Tibial artery (tissue), 4 donors: ENCODE measurements around the gene CASP8AP2.

Experiments
- DNase-seq, 2 donors: peaks; one replicate each; pipeline ENCODE4 v3.0.0-alpha.2; 2019
- H3K27ac ChIP-seq, 2 donors: fragments of 200-600 bp; sonication (generic) in 1 of 2; 1 replicate in 1 of 2; 2 replicates in 1 of 2; pipeline ENCODE4 v1.5.1; 2018 to 2019; ENCODE audit warnings: mild to moderate bottlenecking in 1 of 2
- H3K27me3 ChIP-seq, 2 donors: fragments of 200-600 bp; sonication (generic) in 1 of 2; one replicate each; pipeline versions ENCODE4 v1.5.1 to v1.6.0; 2016 to 2019
- H3K36me3 ChIP-seq, 3 donors: fragments of 200-600 bp; sonication (generic) in 2 of 3; one replicate each; pipeline ENCODE4 v1.5.1; 2016 to 2019; ENCODE audit warnings: mild to moderate bottlenecking in 2 of 3
- H3K4me1 ChIP-seq, 4 donors: fragments of 200-600 bp; sonication (generic) in 2 of 4; 1 replicate in 3 of 4; 2 replicates in 1 of 4; pipeline ENCODE4 v1.5.1; 2016 to 2019
- H3K4me3 ChIP-seq, 2 donors: fragments of 200-600 bp; sonication (generic) in 1 of 2; 1 replicate in 1 of 2; 2 replicates in 1 of 2; pipeline ENCODE4 v1.5.1; 2018 to 2019; ENCODE audit warnings: mild to moderate bottlenecking in 2 of 2
- H3K9me3 ChIP-seq, 3 donors: fragments of 200-600 bp; sonication (generic) in 1 of 3; one replicate each; pipeline ENCODE4 v1.5.1; 2016 to 2019
- intact Hi-C: fragments of 100-400 bp; cut with DNase I; formaldehyde crosslinking; loops from one replicate; pipeline ENCODE4 v1.15.0; 2023; ENCODE audit warnings: low total_unique reads
- TF ChIP-seq, protein P1 (sequence below), 2 experiments: fragments of 200-600 bp in 1 of 2; fragments of 450-650 bp in 1 of 2; IDR thresholded peaks; one replicate each; pipeline ENCODE4 v1.5.1; 2017 to 2019; ENCODE audit warnings: antibody characterized with exemption in 2 of 2, mild to moderate bottlenecking in 1 of 2, moderate library complexity in 1 of 2

The CASP8AP2 gene

DNA sequence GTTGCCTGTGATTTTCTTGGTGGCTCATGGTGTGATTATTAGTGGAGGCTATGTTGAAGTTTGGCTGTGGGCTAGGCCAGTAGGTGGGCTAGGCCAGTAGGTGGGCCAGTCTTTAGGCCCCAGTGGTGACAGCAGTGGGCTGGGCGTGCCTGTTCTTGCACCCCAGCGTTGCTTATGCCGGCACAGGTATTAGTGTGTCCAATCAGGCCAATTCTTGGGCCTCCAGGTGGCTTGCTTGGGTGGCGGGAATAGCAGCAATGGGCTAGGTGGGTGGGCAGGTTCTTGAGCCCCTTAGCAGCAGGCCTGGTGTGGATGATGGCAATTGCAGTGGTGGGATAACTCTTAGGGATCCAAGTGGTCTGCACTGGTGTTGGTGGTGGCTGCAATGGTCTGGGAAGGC is 87.5 kb downstream of the CASP8AP2 start:
- Histone ChIP-seq H3K27me3 (peaks cover 0 to 3% of the 10 kb centered on the region in 2 donors), H3K36me3 (no peaks in the 10 kb centered on the region), H3K9me3 (peaks cover 0 to 21% (median 11%) of the 10 kb centered on the region in 3 donors), H3K4me3 (no peak overlapping the region), H3K27ac (no peak overlapping the region), H3K4me1 (no peaks in the 10 kb centered on the region)
- intact Hi-C loops: no loop called here
- TF ChIP-seq, protein P1, sequence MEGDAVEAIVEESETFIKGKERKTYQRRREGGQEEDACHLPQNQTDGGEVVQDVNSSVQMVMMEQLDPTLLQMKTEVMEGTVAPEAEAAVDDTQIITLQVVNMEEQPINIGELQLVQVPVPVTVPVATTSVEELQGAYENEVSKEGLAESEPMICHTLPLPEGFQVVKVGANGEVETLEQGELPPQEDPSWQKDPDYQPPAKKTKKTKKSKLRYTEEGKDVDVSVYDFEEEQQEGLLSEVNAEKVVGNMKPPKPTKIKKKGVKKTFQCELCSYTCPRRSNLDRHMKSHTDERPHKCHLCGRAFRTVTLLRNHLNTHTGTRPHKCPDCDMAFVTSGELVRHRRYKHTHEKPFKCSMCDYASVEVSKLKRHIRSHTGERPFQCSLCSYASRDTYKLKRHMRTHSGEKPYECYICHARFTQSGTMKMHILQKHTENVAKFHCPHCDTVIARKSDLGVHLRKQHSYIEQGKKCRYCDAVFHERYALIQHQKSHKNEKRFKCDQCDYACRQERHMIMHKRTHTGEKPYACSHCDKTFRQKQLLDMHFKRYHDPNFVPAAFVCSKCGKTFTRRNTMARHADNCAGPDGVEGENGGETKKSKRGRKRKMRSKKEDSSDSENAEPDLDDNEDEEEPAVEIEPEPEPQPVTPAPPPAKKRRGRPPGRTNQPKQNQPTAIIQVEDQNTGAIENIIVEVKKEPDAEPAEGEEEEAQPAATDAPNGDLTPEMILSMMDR (IDR thresholded peaks at IDR 0.05): no peak
- no peak for DNase-seq

DNA sequence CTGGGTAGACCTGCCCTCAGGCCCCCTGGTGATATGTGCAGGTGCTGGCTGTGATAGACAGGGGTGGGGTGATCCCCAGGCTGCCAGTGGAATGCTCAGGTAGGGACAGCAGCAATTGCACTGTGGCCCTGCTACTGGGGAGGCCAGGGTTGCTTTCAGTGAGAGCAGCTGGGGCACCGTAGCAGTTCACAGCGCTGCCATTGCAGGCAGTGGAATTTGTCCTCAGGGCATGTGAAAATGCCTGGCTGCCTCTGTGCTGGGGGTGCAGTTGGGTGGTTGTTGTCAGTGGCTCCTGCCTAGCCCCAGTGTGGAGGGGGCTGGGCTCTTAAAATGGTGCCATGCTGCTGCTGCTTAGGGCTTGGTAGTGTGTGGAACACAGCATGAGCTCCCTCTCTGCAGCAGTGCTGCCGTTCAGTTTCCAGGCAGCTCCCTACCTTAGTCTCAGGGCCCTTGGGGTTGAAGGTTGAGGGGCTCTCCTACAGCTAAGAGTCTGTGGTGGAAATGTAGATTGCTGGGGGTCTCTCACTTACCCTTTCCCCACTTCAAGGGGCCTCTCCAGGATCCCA is 88.2 kb downstream of the CASP8AP2 start:
- no peaks in the 10 kb centered on the region for H3K4me1 ChIP-seq
- TF ChIP-seq, protein P1 (IDR thresholded peaks at IDR 0.05): no peak
- peaks cover 0 to 3% of the 10 kb centered on the region in 2 donors for H3K27me3 ChIP-seq
- H3K36me3 ChIP-seq: no peaks in the 10 kb centered on the region
- H3K27ac ChIP-seq: no peak overlapping the region
- H3K9me3 ChIP-seq: peaks cover 0 to 21% (median 11%) of the 10 kb centered on the region in 3 donors
- no peak overlapping the region for H3K4me3 ChIP-seq
- intact Hi-C loops: no loop called here
- no peak for DNase-seq
